Fibroblast of the aortic adventitia (primary cell): ENCODE measurements around the gene SEPHS1. TPM values are rescaled to one million over a fixed set of nuclear protein-coding genes. Genes with fewer than 3 reads are reported as not detected.
A peak's percentile ranks its signal among the peaks of the same experiment; 100 is the strongest.

Experiments used
- DNase-seq: peaks from one replicate; pipeline ENCODE4 v3.0.0-alpha.2; 2010; ENCODE audit warnings: low read depth
- H3K4me3 ChIP-seq: 2 replicates; pipeline ENCODE4 v1.5.1; 2011; ENCODE audit warnings: low read depth, mild to moderate bottlenecking, control low read depth, low read length, moderate library complexity
- CTCF ChIP-seq: IDR thresholded peaks from 2 replicates; pipeline ENCODE4 v1.5.1; 2011; ENCODE audit warnings: mild to moderate bottlenecking, low read length, control low read depth, inconsistent platforms; ENCODE audit not compliant: insufficient read depth
- total RNA-seq: library from RNA; depleted of rRNA; stranded (reverse); fragments of >200 nt; gene quantifications from 2 replicates; pipeline ENCODE4 v1.2.3, GENCODE V29; 2012; ENCODE audit warnings: low replicate concordance

The SEPHS1 gene
- total RNA-seq: 9.8 and 35.2 TPM in 2 replicates

GRCh38 chr10:13348216-13349017 is at the start of gene SEPHS1:
Gene SEPHS1 (minus strand): TSS chr10:13348293. CDS start chr10:13344950, 3,343 bp downstream.
- no peak for TF ChIP-seq CTCF
- H3K4me3 ChIP-seq: peak within 1 kb of the TSS; percentile 78
- peak; percentile 68 for DNase-seq

- no peak for DNase-seq
- no peak for TF ChIP-seq CTCF
- no peak overlapping the region for H3K4me3 ChIP-seq
Observed at GRCh38 chr10:13397052-13397451, 49.0 kb upstream of the SEPHS1 start.

GRCh38 chr10:13396369-13396768 is 48.3 kb upstream of the SEPHS1 start:
- no peak for DNase-seq

GRCh38 chr10:13395540-13395939 is 47.4 kb upstream of the SEPHS1 start:
- H3K4me3 ChIP-seq: no peak overlapping the region
- no peak for TF ChIP-seq CTCF
- DNase-seq: no peak

More at GRCh38 chr10:13396369-13396768, 48.3 kb upstream of the SEPHS1 start:
- TF ChIP-seq CTCF: no peak
- no peak overlapping the region for H3K4me3 ChIP-seq

- TF ChIP-seq CTCF: no peak
- no peak for DNase-seq
Observed at GRCh38 chr10:13393640-13394039, 45.5 kb upstream of the SEPHS1 start.

GRCh38 chr10:13392701-13393100 is 44.6 kb upstream of the SEPHS1 start:
- no peak for TF ChIP-seq CTCF
- no peak overlapping the region for H3K4me3 ChIP-seq
- no peak for DNase-seq

More at GRCh38 chr10:13393640-13394039, 45.5 kb upstream of the SEPHS1 start:
- no peak overlapping the region for H3K4me3 ChIP-seq
